GM18868 (cell line): Measurements from ENCODE around the gene LHCGR.

Experiments used
- ATAC-seq: cut with Tn5 transposase; IDR thresholded peaks from one replicate; pipeline ENCODE4 v1.9.1; 2021; ENCODE audit warnings: mild to moderate bottlenecking, moderate library complexity; ENCODE audit not compliant: unreplicated experiment

Gene LHCGR

DNA sequence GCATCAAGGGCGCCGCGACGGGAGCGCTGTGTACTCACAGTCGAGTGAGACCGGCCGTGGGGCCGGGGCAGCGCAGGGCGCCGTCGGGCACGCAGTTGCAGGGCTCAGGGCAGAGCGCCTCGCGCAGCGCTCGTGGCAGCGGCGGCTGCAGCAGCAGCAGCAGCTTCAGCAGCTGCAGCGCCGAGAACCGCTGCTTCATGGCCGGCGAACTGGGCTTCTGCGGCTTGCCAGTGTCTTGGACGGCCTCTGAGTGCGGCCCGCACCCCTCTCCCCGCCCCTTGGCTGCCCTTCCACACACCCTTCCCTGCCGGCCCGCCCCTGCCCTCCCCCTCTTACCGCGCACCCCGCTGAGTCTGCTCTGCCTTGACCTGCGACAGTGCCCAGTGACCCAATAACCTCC is at the start of gene LHCGR:
TSS of gene LHCGR (minus strand) at position 252 of the 400 bp plus-strand sequence. CDS start at position 199, 53 bp downstream.
- ATAC-seq: no peak

DNA sequence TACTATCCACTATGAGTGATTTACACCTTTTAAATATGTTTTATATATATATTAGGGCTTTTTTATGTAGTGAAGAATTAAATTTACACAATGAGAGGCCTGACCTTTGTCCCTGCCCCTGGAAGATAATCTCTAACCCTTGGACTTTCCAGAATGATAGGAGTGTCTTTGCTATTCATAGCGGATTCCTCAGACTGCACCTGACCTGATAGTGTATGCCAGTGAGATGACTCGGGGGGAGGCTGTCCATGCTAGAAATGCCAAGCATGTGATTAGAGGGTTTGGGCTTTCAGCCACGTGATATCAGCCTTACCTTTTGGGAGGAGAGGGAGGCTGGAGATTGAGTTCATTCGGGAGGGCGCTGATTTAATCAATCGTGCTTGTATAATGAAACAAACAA is 44.1 kb upstream of the LHCGR start:
- no peak for ATAC-seq

DNA sequence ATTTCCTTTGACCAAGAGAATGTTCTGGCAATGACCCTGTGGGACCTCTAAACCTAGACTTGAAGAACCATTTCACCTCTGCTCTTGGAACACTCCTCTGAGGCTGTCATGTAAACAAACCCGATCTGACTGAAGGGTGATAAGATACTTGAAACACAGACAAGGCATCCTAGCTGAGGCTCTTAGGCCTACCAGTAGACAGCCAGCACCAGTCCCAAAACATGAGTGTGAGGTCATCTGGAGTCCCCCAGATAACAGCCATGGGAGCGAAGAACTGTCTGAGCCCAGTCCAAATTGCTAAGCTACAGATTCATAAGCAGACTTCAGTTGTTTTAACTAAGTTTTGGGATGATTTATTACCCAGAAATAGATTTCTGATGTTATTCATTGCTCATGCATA is 39.5 kb upstream of the LHCGR start:
- ATAC-seq: no peak

DNA sequence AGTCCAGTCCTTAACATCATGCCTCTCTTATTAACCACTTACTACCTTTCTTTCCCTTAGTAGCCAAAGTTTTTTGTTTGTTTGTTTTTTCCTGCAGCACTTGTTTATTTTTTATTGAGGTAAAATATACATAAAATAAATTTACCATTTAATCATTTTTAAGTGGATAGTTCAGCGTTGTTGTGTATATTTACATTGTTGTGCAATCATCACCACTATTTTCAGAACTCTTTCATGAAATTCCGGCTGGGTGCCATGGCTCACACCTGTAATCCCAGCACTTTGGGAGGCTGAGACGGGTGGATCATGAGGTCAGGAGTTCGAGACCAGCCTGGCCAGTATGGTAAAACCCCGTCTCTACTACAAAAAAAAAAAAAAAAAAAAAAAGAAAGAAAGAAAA is 38.1 kb upstream of the LHCGR start:
- ATAC-seq: no peak

DNA sequence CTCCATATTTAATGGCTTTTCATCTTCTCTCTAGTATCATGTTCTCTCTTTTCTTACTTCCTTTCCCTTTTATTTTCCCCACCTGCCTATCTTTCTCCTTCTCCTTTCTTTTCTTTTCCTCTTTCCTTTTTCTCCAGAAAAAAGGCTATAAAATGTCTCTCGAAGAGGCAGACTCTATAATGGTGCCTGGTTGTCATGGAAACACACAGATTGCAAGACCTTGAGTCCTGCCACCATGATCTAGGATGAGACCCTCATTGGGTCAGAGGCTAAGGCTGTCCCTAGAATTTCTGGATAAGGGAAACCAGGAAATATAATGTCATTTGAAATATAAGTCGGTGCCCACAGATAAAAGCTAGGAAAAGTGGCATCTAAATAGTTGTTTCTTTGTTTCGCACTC is 36.5 kb upstream of the LHCGR start:
- ATAC-seq: no peak

DNA sequence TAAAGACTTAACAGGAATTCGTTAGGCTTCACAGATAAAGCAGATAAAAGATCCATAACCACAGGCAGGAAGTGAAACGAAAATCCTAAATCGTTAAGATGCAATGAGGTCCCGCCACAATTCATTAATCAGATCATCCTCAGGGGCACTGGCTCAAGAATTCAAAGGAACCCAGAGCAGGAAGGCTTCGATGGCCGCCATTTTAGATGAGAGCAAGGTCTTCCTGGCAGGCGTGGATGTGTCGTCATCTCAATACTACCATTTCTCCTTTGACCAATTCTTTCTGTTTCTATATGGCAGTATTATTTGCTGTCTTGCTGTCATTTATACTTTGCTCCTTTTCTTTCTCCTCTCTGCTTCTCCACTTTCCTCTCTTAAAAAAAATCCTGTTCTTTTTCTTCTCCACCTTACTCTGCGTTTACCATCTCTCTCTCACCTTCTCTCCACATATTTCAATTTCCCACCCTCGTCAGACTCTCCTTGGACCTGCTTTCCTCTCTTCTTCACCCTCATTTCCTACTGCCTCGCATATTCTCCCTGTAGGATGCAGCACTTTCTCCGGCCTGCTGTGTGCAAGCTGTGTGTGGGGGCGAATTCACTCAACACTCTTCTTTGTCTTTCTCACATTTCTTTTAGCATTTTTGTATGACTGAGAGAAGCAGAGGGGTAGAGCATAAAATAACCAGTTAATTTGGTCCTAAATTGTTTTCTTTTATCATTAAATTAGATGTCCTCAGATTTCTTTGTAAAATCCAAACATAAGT is 35.1 kb upstream of the LHCGR start:
- ATAC-seq: no peak

DNA sequence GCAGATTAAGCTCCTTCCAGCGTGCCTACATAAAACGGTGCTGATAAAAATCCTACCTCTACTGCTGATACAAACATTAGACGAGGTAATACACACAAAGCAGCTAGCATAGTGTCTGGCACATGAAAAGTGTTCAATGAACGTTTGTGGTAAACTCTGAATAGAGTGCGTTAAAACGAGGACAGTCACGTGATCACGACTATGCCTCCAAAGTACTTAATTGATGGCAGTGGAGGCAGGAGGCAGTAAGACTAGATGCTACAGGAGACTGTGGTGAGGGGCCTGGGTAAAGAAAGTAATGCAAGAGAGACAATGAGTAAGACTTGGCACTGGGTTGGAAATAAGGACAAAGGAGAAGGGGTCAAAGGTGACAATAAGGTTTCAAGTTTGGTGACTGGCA is 32.1 kb upstream of the LHCGR start:
- ATAC-seq: no peak

DNA sequence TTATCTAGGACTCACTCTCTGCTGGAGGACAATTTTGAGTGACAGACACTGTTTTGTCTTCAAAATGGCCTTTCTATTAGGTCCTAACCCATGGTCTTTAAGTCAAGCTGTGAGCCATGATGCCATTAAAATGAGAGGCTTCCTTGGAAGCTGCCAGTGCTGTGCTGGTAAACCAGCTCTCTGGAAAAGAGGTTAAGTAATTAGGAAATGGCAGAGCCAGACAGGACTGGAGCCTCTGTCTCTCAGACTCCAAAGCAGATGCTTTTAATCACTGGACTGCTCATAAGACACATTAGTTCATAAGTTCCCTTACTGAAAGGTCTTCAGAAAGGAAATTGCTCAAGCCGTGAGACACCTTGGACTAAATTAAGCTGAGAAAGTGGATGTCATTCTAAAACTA is 25.8 kb upstream of the LHCGR start:
- ATAC-seq: no peak

DNA sequence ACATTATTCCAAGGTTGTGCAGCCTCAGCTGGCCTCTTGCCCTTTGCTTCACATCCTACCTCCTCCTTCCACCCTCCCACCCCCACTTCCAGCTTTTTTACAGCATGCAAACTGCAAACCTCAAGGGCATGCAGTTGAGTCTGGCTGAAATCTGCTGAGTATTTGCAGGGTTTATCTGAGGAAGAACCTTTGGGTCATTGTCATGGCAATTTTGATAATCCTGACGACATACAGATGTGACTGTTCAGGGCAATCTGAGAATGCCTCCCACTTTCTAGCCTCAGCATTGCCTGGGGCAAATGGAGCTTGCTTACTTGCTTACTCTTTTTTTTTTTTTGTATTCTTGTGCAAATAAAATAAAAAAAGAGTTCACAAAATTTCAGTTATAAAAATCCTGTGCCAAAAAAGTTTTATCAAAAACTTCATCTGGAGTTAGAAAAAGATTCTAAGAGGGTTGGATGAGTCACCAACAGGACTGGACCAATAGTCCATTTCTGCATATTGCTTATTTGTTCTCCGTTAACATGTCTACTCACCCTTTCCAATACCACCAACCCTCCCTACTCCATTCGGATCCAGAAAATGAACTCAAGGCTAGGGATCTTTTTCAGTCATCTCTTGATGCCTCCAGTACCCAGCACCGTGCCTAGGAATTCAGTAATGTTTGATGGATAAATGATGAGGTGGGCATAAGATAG is 23.6 kb upstream of the LHCGR start:
- ATAC-seq: no peak

DNA sequence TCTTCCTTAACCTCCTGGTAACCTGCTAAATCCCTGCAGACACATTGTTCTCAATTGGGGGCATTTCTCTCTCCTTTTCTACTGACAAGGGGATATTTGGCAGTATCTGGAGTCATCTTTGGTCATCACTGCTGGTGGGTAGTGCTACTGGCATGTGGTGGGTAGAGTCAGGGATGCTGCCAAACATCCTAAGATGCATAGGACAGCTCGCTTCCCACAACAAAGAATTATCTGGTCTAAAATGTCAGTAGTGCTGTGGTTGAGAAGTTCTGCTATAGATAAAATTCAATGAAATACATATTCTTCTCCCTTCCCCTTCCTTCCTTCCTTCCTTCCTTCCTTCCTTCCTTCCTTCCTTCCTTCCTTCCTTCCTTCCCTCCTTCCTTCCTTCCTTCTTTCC is 18.7 kb upstream of the LHCGR start:
- no peak for ATAC-seq

DNA sequence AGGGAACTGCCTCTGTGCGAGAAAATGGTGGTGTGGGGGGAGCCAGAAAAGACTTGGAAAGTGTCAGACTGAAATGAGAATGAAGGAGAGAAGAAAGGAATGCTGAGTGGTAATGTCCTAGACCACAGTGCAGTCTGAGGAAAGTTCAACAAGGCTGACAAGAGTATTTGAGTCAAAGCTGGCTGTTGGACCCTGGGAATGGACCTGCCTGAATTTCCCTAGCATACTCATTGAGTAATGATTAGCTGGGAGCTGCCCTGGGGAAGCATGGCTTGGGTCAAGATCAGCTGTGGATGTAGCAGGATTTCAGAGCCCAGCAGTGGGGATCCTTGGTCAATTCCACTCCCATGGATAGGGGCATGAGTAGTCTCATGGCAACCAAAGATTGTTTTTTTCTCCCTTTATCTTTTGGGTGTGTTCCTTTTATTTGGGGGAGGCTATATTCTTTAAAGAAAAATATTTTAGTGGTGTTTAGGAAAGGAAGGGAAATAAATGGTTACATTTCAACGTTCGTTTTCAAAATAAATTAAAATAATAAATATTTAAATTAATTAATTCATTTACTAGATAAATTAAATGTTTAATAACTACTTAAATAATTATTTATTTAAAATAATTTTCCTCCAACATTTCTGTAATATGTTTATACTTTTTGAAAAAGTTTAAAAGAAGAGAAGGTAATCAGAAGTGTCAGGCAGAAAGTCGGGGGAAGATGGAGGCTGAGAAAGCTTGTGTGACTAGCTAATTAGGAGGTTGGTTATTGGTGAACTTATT is 15.9 kb upstream of the LHCGR start:
- no peak for ATAC-seq

DNA sequence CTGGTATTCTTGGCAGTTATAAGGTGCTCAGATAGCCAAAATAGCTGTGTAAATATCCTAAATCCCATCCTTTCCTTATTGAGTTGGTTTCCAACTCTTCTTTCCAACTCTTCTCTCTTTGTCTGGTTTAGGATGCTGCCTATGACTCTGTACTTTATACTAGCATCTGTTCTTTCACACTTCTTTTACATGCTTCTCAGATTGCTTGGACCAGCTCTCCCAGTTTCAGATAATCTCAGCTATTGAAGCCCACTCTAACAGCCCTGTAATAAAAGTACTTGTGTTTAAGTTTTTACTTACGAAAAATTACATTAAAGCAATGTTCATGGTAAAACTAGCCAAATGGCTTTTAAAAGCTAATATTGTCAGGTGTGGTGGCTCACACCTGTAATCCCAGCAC is 14.7 kb upstream of the LHCGR start:
- ATAC-seq: no peak

DNA sequence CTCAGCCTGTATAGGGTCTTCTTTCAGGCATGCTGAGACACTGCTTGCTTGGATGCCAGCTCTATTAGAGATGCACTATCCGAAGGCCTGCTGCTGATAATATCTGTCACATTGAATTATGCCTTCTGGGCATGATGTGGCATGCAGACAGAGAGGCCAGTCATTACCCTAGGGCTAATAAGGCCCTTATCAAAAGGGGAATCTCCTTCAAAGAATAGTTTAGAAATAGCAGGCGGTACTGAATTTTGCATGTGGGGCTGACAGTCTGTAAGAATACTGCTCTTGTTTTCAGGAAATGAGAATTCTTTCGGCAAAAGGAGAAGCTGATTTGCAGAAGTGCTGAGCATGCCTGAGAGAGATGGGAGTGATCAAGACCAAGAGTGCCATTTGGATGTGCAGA is 13.1 kb upstream of the LHCGR start:
- peak; percentile 77 for ATAC-seq

DNA sequence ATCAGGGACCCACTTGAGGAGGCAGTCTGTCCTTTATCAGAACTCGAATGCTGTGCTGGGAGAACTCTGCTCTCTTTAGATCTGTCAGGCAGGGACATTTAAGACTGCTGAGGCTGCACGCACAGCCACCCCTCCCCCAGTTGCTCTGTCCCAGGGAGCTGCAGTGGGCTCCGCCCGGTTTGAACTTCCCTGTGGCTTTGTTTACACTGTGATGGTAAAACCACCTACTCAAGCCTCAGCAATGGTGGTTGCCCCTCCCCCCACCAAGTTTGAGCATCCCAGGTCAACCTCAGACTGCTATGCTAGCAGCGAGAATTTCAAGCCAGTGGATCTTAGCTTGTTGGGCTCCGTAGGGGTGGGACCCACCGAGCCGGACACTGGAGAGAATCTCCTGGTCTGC is 11.8 kb upstream of the LHCGR start:
- ATAC-seq: no peak

DNA sequence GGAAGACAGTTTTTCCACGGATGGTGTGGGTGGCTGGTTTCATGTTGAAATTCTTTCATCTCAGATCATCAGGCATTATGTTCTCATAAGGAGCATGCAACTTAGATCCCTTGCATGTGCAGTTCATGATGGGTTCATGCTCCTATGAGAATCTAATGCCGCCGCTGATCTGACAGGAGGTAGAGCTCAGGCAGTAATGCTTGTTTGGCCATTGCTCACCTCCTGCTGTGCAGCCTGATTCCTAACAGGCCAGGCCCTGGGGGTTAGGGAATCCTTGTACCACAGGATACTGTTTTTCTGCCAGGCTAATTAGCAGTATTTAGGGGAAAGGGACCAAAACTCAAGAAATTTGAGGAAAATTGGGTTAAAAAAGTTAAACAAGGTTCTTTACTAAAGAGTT is 5.3 kb upstream of the LHCGR start:
- no peak for ATAC-seq

DNA sequence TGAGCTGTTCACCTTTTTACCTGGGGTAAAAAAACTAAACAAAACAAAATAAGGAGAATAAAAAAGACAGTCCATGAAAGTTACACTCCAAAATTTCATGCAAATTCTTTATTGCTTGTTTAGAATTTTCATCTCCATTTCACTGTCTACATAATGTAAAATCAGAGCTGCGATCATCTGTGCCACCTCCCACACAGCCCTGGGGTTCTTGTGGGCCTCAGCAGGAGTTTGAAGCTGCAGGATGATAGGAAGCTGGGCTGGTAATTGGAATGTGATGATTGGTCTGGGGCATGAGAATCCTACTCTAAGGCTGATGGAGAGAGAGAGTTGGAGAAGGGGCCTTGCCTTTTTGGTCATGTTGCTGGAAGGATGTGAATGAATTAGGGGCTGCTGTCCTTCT is 4.2 kb upstream of the LHCGR start:
- no peak for ATAC-seq

DNA sequence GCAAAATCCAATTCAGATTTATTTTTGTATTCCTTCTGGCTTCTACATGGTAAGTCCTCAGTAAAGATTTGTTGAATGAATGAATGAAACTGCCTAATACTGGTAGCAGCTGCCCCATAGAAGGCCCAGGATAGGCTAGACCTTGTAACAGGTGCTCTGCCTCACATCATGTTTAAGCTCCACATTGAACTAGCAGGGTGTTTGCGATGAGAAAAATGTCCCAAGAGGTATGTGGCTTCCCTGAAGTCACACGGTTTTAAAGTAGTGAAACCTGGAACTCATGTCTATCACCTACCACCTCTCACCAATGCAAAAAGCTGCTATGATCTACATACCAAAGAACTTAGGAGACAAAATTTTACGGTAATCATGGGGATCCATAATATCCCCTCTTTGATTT is 765 bp upstream of the LHCGR start:
- peak; percentile 66 for ATAC-seq

DNA sequence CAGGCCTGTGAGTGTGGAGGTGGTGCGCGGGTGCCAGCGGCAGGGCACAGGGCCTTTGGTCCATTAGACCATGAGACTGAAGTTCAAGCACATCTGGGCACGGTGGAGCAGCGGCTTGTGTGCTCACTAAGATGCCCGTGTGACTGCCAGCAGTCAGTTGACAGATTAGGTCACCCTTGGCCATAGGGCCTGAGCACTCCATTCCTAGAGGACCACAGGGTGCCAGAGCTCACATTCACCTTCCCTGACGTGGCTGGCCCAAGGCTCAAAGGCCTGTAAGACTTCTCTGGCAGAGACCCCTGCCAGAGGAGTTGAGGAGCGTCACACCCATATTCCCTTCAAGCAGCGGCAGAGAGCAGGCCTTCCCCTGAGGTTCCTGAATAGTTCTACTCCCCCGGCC is 650 bp downstream of the LHCGR start:
- no peak for ATAC-seq

DNA sequence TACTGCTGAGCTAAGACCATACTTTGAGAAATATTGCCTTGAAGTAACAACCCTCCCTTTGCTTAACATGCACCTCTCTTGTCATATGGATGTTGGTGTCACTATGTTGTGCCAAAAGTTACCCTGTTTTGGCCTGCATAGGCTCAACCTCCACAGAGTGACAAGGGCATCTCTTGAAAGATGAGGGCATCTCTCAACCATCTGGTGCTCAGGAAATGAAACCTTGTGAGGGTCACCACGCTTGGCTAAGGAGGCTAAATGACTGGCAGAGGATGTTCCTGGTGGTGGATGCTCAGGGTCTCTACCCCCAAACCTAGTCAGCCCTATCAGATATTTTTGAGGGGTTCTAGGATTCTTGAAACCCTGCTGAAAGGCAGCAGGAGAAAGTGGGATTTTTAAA is 2.3 kb downstream of the LHCGR start:
- peak; percentile 31 for ATAC-seq

DNA sequence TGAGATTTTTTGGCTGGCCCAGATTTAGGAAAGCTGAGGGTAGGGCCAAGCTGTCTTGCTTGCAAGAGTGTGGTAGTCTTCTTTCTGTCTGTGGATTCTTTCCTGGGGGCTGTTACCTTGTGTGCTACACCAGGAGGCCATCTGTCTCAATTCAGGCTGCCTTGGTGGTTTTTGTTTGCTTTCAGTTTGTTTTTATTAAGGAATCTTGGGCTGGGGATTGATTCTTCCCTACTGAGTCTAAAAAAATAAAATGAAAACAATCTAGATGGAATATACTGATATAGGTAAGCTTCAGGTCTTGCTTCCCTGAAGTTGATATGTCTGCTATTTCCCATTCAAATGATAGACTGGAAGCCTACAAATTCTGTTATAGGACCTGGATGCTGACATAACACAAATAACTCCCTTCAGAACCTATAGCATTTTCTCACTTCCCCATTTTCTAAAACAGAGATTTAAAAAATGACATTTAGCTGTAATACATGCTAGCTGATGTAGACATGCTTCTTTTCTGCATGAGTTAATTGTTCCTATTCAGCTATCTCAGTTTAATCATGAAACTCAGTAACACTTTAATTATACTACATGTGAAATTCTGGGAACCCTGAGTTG is 5.3 kb downstream of the LHCGR start:
- peak; percentile 78 for ATAC-seq

DNA sequence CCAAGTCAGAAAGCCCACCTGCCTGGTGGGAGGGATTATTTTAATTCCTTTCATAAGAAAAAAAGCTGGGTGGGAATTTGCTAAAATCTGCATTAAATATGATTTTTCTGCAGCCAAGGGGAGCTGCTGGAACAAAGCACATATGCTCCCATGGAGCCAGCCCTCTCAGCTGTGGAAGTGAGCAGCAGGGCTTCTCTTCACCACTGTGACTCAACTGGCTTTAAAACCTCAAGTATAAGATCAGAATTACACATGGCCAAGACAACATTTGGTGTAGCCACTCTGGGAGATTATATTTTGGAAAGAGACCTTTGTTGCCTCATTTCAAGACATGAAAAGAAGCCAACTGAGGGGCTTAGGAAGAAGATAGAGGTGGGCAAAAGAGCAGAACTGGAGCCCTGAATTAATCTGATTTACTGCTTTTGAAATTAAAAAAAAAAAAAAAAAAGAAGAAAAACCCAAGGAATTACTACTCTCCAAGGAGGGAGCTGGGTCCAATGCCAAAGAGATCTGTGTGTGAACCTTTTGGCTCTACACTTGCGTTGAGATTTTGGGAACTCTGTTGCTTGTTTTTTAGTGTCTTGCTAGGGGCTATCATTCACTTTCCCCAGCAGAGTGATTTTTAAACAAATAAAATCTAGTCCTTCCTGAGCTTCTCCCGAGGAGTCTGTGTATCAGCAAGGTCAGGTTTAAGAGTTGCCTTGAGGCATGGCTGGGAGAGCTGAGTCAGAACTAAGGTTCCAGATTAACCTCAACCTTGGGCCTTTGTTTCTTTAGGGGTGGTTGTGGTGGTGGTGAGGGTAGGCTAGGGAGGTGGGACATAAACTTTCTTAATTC is 6.0 kb downstream of the LHCGR start:
- ATAC-seq: peak; percentile 56
